Left renal cortex interstitium (tissue), 4 donors: Measurements from ENCODE around the gene NFXL1. TPM values are rescaled to one million over a fixed set of nuclear protein-coding genes. Genes with fewer than 3 reads are reported as not detected.
"Not testable (repeated sequence)": the region's sequence is repeated elsewhere in the genome, so short reads cannot be mapped to it uniquely, and the experiment has no call there.

ENCODE experiments used
- DNase-seq, 4 donors: peaks; one replicate each; pipeline ENCODE4 v3.0.0-alpha.2; 2013; ENCODE audit warnings: low read depth in 4 of 4, low spot score in 2 of 4, missing footprints in 1 of 4
- polyA plus RNA-seq, 4 donors: library from polyadenylated mRNA; unstranded; fragments of 120-200 nt; gene quantifications; one replicate each; pipeline ENCODE4 v1.2.1, GENCODE V29; 2013; ENCODE audit not compliant: insufficient read length in 4 of 4

The NFXL1 gene
- polyA plus RNA-seq, result 10 to 100 TPM; 21.1 to 31.3 (median 26.0) TPM

DNA sequence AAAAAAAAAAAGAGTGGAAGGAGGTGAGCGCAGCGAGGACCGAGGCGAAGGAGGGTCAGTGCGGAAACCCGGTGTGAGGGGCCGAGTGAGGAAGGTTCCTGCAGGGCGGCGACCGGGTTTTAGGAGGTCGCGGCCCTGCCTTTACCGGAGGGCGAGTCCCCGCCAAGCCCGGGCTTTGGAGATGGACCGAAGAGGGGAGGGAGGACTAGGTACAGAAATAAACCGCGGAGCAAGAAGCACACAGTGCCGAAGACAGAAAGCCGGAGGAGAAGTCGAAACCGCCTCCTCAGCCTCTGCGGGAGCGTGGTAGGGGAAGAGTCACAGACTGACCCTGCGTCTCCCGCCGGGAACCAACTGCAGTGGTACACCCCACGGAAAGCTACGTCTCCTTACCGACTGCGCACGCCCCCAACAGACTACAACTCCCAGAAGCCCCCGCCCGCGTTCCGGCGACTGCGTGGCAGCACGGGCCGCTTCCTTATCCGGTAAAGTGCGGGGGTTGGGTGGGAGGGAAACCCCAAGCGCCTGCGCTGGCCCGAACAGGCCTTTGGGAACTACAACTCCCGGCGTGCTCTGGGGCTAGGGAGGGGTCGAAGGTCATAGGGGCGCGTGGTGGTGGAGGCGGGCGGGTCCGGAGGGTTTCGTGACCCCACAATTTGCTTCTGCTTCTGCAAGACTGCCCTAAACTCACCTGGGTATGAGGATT, at the start of gene NFXL1:
Gene NFXL1 (minus strand): TSS at position 364 of the 706 bp plus-strand sequence. CDS start 380 bp downstream, outside the sequence.
- peak; percentile 87 to 95 (median 90) for DNase-seq

DNA sequence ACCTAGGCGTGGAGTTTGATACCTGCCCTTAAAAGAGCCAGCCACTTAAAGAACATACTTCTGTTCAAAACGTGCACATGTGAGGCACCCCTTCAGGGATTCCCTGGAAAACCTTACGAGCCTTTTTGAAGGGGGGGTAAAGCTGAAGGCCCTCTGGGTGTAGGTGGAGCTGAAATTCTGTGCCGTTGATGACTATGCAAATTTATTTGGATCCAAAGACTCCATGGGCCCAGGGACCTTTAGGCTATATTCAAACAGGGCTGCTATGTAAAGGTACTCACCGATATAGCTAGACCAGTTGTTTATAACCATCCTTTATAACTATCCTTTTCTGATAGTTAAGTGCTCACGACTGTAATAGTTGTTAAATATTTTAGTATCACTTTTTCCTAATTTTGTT, 40.3 kb upstream of the NFXL1 start:
- DNase-seq, result no peak

DNA sequence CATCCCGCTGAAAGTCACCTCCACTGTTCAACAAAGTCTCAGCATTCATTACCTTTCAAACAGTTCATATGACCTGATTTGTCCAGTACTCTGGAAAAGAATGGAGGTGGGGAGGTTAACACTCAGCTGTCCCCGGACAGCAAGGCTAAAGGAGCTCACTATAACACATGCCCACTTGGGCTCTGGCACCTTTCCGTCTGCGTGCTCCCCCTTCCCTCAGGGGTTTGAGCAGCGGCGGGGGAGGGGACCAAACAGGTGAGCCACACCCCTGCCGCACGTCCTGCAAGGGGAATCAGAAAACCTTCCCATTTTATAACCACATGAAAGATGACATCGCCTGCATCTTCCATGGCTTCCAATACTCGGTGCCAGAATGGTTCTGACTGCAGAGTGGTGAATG, 39.9 kb upstream of the NFXL1 start:
- no peak for DNase-seq

DNA sequence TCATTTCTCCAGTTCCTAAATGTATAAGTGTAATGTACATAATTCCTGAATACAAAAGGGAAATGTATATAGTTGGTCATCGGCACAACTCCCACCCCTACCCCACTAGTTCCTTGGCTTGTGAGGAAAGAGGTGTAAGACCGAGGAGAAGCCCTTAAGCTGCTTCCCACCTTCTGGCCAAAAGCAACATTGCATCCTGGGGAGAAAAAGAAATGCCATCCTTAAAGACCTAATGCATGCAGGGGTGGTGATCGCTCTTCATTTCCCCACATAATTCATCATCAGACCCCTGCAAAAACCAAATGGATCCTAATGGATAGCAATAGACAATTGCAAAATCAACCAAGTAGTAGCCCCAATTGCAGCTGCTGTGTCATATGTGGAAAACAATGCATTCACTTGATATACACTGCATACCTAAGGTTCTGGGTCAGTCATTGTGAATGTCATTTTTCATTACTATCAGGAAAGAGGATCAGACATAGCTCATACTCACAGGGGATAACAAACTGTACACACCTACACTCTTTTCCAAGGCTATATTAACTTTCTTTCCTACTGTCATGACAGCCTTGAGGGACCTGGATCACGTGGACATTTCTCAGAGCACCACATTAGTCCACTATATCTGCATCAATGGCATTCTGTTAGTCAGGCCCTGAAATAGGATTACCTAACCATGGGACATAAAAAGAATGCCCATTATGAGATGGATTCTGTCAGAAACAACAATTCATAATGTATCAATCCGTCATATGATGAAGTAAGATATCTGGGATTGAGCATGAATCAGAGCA, 31.7 kb upstream of the NFXL1 start:
- no peak for DNase-seq

DNA sequence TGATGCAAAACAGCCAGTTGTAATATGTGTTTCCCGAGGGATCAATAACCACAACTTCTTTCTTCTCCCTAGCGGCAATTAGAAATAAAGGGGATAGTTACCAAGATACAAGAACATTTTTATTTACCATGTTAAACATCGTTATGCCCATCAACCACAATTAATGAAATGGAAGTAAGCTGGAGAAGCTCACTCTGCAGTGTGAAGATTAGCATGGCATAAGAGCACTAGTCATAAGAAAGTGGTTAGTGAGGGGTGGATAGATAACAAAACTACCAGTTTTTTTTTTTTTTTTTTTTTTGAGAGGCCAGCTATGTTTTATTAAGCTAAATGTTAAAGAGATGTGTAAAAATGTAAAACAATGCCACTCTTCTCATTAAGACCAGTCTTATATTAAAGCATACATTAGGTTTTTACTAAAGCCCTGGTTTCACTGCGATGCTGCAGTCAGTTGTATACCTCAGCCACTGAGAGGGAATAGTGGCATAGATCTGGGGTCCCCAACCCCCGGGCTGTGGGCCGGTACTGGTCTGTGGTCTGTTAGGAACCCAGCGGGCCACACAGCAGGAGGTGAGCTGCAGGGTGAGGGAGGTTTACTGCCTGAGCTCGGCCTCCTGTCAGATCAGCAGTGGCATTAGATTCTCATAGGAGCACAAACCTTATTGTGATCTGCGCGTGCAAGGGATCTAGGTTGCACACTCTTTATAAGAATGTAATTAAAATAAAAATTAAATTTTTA, 27.9 kb upstream of the NFXL1 start:
- DNase-seq, result no peak

DNA sequence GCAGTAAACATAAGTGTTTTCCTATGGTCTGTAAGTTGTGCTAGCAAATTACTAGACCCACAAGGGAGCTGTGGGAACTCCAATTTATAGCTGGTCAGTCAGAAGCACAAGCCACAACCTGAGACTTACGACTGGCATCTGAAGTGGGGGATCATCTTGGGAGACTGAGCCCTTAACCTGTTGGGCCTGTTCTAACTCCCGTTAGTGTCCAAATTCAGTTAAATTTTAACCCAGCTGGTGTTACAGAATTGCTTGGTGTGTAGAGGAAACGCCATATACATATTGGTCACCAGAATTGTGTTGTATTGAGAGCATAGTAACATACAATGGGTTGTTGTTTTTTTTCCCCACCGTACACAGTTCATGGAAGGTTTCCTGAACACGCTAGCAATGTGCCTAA, 25.1 kb upstream of the NFXL1 start:
- DNase-seq, result no peak

DNA sequence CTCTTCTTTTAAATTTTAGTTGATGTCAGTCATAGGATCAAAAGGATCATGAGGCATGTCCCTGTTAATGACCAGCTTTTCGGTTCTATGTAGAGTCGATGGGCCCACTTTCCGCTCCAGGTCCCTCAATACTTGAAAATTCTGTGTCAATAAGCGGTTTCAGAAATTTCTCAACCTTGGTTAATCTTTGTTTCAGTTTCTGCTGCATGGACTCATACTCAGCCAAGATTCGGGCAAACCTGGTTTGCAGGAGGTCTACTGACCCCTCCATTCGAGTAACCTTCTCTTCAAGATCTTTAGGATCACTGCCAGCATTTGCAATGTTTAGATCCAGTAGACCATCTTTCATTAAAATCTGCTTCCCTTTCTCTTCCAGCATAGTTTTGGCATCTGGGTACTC, 22.0 kb upstream of the NFXL1 start:
- no peak for DNase-seq

- DNase-seq, result no peak
Observed at GRCh38 chr4:47933840-47934239, 19.5 kb upstream of the NFXL1 start.

DNA sequence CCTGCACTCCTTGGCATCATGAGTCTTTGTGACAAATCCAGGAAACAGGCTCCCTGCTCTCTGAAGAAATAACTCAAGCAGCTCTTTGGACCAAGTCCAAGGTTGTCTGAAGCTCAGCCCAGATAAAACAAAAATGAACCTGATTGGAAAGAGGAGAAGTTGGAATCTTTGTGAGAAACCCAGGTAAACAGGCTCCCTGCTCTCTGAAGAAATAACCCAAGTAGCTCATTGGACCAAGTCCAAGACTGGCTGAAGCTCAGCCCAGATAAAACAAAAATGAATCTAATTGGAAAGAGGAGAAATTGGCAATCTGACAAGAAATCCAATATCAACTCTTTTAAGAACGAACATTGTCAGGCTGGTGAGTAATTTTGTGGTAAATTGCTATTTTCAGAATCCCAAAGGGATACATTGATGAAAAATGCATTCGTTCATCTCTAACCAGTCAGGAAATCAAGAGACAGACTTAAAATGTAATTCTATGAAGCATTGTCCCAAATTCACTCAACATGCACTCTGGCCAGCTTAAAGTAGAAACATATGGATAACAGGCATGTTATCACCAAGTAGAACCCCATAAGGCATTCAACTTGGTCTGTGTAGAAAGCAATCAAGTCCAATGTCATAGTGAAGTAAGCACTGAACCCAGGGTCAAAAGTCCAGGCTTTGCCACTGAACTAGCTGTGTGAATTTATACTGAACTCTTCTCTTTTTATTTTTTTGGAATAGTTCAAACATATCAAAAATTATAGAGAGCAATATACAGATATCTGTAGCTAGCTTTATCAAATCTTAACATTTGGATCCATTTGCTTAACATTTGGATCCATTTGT, 16.8 kb upstream of the NFXL1 start:
- no peak for DNase-seq

DNA sequence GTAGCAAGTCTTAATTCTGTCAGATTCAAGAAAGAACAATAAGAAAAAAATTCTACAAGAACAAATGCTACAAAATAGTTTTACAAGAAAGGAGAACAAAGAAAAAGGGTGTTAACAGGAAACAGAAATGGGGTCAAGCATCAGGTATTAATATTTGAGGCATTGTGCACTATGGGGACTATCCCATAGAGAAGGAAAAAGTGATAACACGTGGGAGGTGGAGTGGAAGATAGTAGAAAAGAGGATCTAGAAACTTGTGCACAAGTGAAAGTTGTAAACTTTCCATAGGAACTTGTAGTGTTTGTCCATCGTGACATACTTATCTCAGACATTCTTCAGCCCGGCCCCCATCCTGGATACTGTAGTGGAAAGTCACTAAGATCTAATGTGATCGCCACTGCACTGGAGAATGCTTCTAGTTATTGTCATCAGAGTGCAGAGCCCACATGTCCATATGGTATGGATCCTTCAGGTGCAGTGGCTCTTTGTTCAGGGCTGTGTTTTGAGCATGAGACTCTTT, 15.4 kb upstream of the NFXL1 start:
- no peak for DNase-seq

- DNase-seq, result peak in 2 of 4 donors; percentile 42 to 63
Observed at GRCh38 chr4:47926667-47927258, 12.4 kb upstream of the NFXL1 start.

DNA sequence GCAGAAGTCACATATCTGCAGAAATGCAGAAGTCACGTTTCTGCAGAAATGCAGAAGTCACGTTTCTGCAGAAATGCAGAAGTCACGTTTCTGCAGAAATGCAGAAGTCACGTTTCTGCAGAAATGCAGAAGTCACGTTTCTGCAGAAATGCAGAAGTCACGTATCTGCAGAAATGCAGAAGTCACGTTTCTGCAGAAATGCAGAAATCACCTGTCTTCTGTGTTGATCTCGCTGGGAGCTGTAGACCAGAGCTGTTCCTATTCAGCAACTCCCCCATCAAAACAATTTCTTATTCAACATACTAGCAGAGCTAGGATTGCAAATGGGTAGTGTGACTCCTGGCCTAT, 8.9 kb upstream of the NFXL1 start:
- not testable (repeated sequence) for DNase-seq

GRCh38 chr4:47922436-47923260, 8.3 kb upstream of the NFXL1 start:
- not testable (repeated sequence) for DNase-seq

DNA sequence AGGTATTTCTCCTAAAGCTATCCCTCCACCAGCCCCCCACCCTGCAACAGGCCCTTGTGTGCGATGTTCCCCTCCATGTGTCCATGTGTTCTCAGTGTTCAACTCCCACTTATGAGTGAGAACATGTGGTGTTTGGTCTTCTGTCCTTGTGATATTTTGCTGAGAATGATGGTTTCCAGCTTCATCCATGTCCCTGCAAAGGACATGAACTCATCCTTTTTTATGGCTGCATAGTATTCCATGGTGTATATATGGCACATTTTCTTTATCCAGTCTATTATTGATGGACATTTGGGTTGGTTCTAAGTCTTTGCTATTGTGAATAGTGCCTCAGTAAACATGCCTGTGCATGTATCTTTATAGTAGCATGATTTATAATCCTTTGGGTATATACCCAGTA, 2.8 kb upstream of the NFXL1 start:
- DNase-seq, result not testable (repeated sequence)

DNA sequence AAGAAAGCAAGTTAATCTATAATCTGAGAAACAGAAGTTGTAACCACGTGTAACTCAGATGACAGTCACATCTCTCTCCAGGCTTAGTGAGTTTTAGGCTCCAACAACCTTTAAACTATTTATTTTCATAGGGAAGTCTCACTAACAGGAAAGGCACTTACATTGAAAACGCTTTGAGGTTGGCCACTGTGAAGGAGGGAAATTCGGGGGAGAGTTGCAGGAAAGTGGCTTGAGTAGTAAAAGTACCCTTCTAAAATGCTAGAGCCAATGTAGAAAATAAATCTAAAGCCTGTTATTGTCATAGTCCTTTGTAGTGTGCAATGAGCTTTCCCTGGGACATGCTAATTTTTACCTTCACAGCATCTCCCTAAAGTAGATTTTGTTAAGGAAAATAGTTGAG, 995 bp upstream of the NFXL1 start:
- no peak for DNase-seq

- no peak for DNase-seq
Observed at GRCh38 chr4:47914926-47915237, 499 bp upstream of the NFXL1 start.

GRCh38 chr4:47913861-47914219, 543 bp downstream of the NFXL1 start:
- peak in 2 of 4 donors; percentile 20 to 34 for DNase-seq

DNA sequence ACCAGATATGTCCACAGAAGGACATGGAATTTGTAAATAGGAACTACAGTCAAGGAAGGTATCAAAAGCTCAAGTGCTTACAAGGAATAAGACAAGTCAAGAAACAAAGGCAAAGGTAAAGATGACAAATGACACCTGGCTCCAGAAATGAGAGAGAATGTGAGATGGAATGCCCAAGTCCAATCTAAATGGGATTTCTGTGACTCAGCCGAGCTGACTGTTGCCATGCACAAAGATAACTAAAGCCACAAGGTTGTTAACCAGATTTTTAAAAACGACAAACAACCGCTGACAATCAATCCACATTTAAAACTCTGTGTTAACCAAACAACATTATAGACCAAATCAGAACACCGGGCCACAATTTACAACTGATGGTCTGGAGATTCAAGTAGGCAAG, 1.1 kb downstream of the NFXL1 start:
- DNase-seq, result no peak

GRCh38 chr4:47907089-47907646, 7.2 kb downstream of the NFXL1 start:
- no peak for DNase-seq
